Glomerular endothelial cell (primary cell): Measurements from ENCODE around the gene MMP27. TPM values are rescaled to one million over a fixed set of nuclear protein-coding genes. Genes with fewer than 3 reads are reported as not detected.
"Not testable (repeated sequence)": the region's sequence is repeated elsewhere in the genome, so short reads cannot be mapped to it uniquely, and the experiment has no call there.

Experiments
- DNase-seq: peaks from one replicate; pipeline ENCODE4 v3.0.0-alpha.2; 2011; ENCODE audit warnings: low read depth, low spot score; ENCODE audit errors: extremely low read depth
- total RNA-seq: library from RNA; depleted of rRNA; stranded (reverse); fragments of >200 nt; gene quantifications from 2 replicates; pipeline ENCODE4 v1.2.3, GENCODE V29; 2015

Gene MMP27
- total RNA-seq: not detected in 2 replicates

DNA sequence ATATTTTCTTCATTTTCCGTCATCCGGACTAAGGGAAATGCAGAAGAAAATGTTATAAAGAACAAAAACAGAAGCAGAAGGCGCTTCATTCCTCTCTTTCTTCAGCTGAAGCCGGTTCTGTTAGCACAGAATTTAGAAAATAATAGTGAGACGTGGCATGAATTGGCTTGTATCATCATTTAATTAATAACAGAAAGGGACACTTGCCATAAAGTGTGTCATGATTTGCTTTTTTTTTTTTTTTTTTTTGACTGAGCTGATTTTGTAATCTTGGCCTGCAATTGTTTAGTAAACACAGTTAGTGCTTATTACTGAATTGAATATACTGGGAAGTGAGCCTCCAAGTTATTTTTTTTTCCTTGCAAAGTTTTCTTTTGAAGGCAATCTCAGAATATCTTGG lies at the start of gene MMP27:
TSS of gene MMP27 (minus strand) at position 144 of the 400 bp plus-strand sequence. CDS start at position 89, 55 bp downstream.
- DNase-seq: no peak

DNA sequence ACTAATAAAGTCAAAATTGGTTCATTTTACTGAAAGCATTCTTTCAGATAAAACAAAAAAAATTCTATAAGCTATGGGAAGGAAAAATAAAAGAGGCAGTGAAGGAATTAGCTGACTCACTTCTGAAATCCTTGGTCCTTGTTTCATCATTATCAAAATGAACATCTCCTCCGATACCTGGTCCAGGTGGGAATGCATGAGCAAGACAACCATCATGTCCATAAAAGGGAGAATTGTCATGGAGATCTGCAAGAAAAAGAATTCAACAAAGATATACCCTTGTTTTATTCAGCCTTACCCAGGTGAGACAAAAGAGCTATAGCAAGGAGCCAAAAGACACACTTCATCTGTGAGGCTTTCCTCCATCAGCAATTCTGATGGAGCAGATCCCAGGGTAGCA lies 47.7 kb upstream of the MMP27 start:
- no peak for DNase-seq

- no peak for DNase-seq
These were observed 46.1 kb upstream of the MMP27 start for GRCh38 chr11:102751673-102752072.

DNA sequence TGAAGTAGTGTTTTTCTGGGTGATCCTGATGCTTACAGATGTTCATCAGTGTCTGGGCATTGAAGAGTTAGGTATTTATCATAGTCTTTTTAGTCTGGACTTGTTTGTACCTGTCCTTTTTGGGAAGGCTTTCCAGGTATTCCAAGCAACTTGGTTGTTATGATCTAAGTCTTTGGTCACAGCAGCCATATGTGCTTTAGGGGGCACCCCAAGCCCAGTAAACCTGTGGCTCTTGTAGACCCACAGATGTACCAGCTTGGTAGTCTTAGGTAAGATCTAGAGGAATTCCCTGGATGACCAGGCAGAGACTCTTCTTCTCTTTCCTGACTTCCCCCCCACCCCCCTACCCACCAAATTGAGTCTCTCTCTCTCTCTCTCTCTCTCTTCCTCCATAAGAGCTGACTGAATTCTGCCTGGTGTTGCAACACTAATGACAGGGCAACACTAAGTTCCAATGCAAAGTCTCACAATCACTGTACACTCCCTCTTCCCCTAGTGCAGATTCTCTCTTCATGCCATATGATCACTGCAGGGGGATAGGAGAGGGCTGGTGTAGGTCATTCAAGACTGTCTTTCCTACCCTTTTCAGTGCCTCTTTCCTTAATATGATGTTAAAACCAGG lies 43.6 kb upstream of the MMP27 start:
- no peak for DNase-seq

- DNase-seq: not testable (repeated sequence)
These were observed 41.4 kb upstream of the MMP27 start for GRCh38 chr11:102746746-102747578.

GRCh38 chr11:102734650-102735049 lies 29.1 kb upstream of the MMP27 start:
- DNase-seq: no peak

- DNase-seq: no peak
These were observed 27.8 kb upstream of the MMP27 start for GRCh38 chr11:102733232-102733875.

- DNase-seq: not testable (repeated sequence)
These were observed 25.4 kb upstream of the MMP27 start for GRCh38 chr11:102730944-102731343.

GRCh38 chr11:102729849-102730815 lies 24.6 kb upstream of the MMP27 start:
- DNase-seq: peak; percentile 82

- peak; percentile 81 for DNase-seq
These were observed 22.3 kb upstream of the MMP27 start for GRCh38 chr11:102727890-102728289.

GRCh38 chr11:102724904-102725500 lies 19.4 kb upstream of the MMP27 start, which contains the start of gene MMP8:
MMP8 (minus strand) TSS chr11:102724954; CDS start chr11:102724855, 99 bp downstream.
- no peak for DNase-seq

GRCh38 chr11:102722821-102723220 lies 17.3 kb upstream of the MMP27 start:
- DNase-seq: no peak

- DNase-seq: no peak
These were observed 14.2 kb upstream of the MMP27 start for GRCh38 chr11:102719620-102720277.

DNA sequence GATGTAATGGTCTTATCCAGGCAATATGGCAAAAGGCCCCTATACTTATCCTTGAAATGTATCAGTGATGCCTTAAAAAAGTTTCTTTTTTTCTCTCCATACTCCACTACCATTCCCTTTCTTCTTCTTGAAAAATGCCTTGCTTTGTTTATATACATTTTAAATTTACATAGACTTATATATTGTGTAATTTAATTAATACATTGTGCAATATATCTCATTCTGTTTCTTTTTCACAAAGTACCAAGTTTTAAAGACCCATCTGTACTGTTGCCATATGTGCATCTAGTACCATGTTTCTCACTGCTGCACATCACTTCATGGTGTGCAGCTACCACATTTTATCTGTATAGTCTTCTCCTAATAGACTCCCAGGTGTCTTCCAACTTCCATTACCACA lies 11.7 kb upstream of the MMP27 start:
- no peak for DNase-seq

GRCh38 chr11:102716527-102716926 lies 11.0 kb upstream of the MMP27 start:
- DNase-seq: no peak

DNA sequence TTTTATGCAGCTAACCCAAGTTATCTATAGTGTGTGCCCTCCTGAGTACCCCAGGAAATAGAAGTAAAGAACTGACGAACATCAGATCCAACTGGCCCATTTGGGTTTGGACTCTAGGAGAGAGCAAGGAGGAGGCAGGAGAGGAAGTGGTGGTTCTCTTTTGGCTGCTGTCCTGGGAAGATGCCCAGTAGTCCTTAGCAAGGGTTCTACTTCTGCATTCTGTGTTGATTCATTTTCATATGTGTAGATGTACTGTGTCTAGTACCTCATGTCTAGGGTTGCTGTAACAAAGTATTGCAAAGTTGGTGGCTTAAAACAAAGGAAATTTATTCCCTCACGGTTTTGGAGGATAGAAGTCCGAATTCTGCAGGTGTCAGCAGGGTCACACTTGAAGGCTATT lies 6.6 kb upstream of the MMP27 start:
- DNase-seq: no peak

GRCh38 chr11:102709201-102709945 lies 3.8 kb upstream of the MMP27 start:
- DNase-seq: no peak

GRCh38 chr11:102708654-102709053 lies 3.1 kb upstream of the MMP27 start:
- DNase-seq: no peak

- no peak for DNase-seq
These were observed 728 bp downstream of the MMP27 start for GRCh38 chr11:102704841-102705240.
